IMR-90 (cell line): ENCODE data around the gene IGF2BP1. TPM values are rescaled to one million over a fixed set of nuclear protein-coding genes. Genes with fewer than 3 reads are reported as not detected.

Experiments used
- ATAC-seq: fragments of 200-7000 bp; cut with Tn5 transposase; 2 replicates; pipeline ENCODE4 v1.9.1; 2020; ENCODE audit warnings: low read depth, mild to moderate bottlenecking, moderate library complexity
- BruUV-seq: library from RNA; stranded (reverse); fragments of 400-500 nt; replicated peaks from 2 replicates; lab custom pipeline; 2021; lab: Mats Ljungman, UMichigan
- CTCF ChIA-PET: fragments of 300-600 bp; formaldehyde crosslinking; extraction: SDS; loops from one replicate; lab custom pipeline; 2021; ENCODE audit warnings: antibody characterized with exemption; lab: Yijun Ruan, JAX
- POLR2A ChIA-PET: fragments of 300-600 bp; sonication (Branson Sonifier 250); formaldehyde crosslinking; loops from one replicate; lab custom pipeline; 2022; ENCODE audit warnings: antibody characterized with exemption; ENCODE audit not compliant: unreplicated experiment; lab: Charles Lee
- DNase-seq: peaks from one replicate; pipeline ENCODE4 v3.0.0; 2013
- H2AFZ ChIP-seq: replicated peaks from 2 replicates; pipeline ENCODE3; 2013; ENCODE audit warnings: low read length, mild to moderate bottlenecking; ENCODE audit not compliant: poor library complexity
- H2AK5ac ChIP-seq: 2 replicates; pipeline ENCODE4 v1.6.1; 2013; ENCODE audit warnings: low read depth, low read length, inconsistent platforms
- H2AK9ac ChIP-seq: replicated peaks from 2 replicates; pipeline ENCODE3; 2013; ENCODE audit warnings: mild to moderate bottlenecking, low read depth, low read length, moderate library complexity; ENCODE audit not compliant: poor library complexity
- H2BK120ac ChIP-seq: 2 replicates; pipeline ENCODE4 v1.6.1; 2013; ENCODE audit warnings: low read depth, low read length, inconsistent platforms
- H2BK15ac ChIP-seq: 3 replicates; pipeline ENCODE4 v1.6.1; 2013; ENCODE audit warnings: low read depth, low read length, inconsistent platforms
- H2BK20ac ChIP-seq: 2 replicates; pipeline ENCODE4 v1.6.1; 2013; ENCODE audit warnings: low read depth, mild to moderate bottlenecking, inconsistent platforms, low read length, moderate library complexity
- H2BK5ac ChIP-seq: 2 replicates; pipeline ENCODE4 v1.6.1; 2013; ENCODE audit warnings: mild to moderate bottlenecking, low read depth, low read length, inconsistent platforms; ENCODE audit not compliant: poor library complexity, severe bottlenecking
- H3K14ac ChIP-seq: replicated peaks from 2 replicates; pipeline ENCODE4 v1.6.1; 2013; ENCODE audit warnings: low read depth, low read length, inconsistent platforms
- H3K18ac ChIP-seq: 2 replicates; pipeline ENCODE4 v1.6.1; 2013; ENCODE audit warnings: low read depth, low read length, control low read depth
- H3K23ac ChIP-seq: 2 replicates; pipeline ENCODE4 v1.6.1; 2013; ENCODE audit warnings: low read depth, low read length, inconsistent platforms
- H3K27ac ChIP-seq: 2 replicates; pipeline ENCODE4 v1.5.1; 2013; ENCODE audit warnings: mild to moderate bottlenecking, control low read depth, low read length; ENCODE audit not compliant: insufficient read depth
- H3K27me3 ChIP-seq: 2 replicates; pipeline ENCODE4 v1.6.1; 2013; ENCODE audit warnings: low read length; ENCODE audit not compliant: control insufficient read depth, insufficient read depth
- H3K36me3 ChIP-seq: 2 replicates; pipeline ENCODE4 v1.6.1; 2013; ENCODE audit warnings: low read length, mixed read lengths; ENCODE audit not compliant: control insufficient read depth, insufficient read depth
- H3K4ac ChIP-seq: 2 replicates; pipeline ENCODE4 v1.6.1; 2013; ENCODE audit warnings: low read depth, low read length, inconsistent platforms
- H3K4me1 ChIP-seq: 2 replicates; pipeline ENCODE4 v1.6.1; 2013; ENCODE audit warnings: low read length, mixed read lengths; ENCODE audit not compliant: control insufficient read depth, insufficient read depth
- H3K4me2 ChIP-seq: 2 replicates; pipeline ENCODE4 v1.6.1; 2013; ENCODE audit warnings: low read depth, mild to moderate bottlenecking, control low read depth, low read length, moderate library complexity
- H3K4me3 ChIP-seq: 2 replicates; pipeline ENCODE4 v1.5.1; 2013; ENCODE audit warnings: low read depth, mild to moderate bottlenecking, control low read depth, low read length, moderate library complexity; ENCODE audit not compliant: insufficient read depth
- H3K56ac ChIP-seq: 2 replicates; pipeline ENCODE4 v1.6.1; 2013; ENCODE audit warnings: low read length, inconsistent platforms; ENCODE audit not compliant: insufficient read depth; ENCODE audit errors: extremely low read depth
- H3K79me1 ChIP-seq, 2 experiments: 2 replicates each; pipeline ENCODE4 v1.6.1; 2013; ENCODE audit warnings: low read length in 2 of 2, inconsistent platforms in 1 of 2, low read depth in 1 of 2
- H3K9ac ChIP-seq: 2 replicates; pipeline ENCODE4 v1.6.1; 2013; ENCODE audit warnings: low read depth, low read length, control low read depth
- H3K9me1 ChIP-seq: 2 replicates; pipeline ENCODE4 v1.6.1; 2013; ENCODE audit warnings: low read length, inconsistent platforms; ENCODE audit not compliant: insufficient read depth
- H3K9me3 ChIP-seq: 2 replicates; pipeline ENCODE4 v1.6.1; 2013; ENCODE audit warnings: low read length; ENCODE audit not compliant: control insufficient read depth, insufficient read depth
- H4K20me1 ChIP-seq: 2 replicates; pipeline ENCODE4 v1.6.1; 2013; ENCODE audit warnings: low read length, inconsistent platforms; ENCODE audit not compliant: insufficient read depth
- H4K5ac ChIP-seq: 2 replicates; pipeline ENCODE4 v1.6.1; 2013; ENCODE audit warnings: mild to moderate bottlenecking, low read depth, low read length, control low read depth
- H4K8ac ChIP-seq, 2 experiments: 2 replicates each; pipeline ENCODE4 v1.6.1; 2013; ENCODE audit warnings: low read depth in 2 of 2, low read length in 2 of 2, control low read depth in 1 of 2, inconsistent platforms in 1 of 2
- H4K91ac ChIP-seq: 2 replicates; pipeline ENCODE4 v1.6.1; 2013; ENCODE audit warnings: low read depth, low read length, inconsistent platforms; ENCODE audit not compliant: insufficient read depth
- MXI1 ChIP-seq: IDR thresholded peaks from 2 replicates; pipeline ENCODE4 v1.6.1; 2012; ENCODE audit warnings: low read depth, mild to moderate bottlenecking, low read length, moderate library complexity, borderline replicate concordance
- WGBS, 2 experiments: methylation state at CpG; one replicate each; pipeline versions ENCODE4 v1.1.5 to v1.1.7; 2013; ENCODE audit warnings: missing lambda C conversion rate in 2 of 2; ENCODE audit not compliant: insufficient read length in 1 of 2; ENCODE audit errors: extremely low coverage in 2 of 2; 5-methylcytosine and 5-hydroxymethylcytosine counted together
- dilution Hi-C: fragments of 300-500 bp; cut with HindIII; formaldehyde crosslinking; loops from one replicate; pipeline ENCODE4 v1.14.3; 2018; ENCODE audit warnings: low sequenced_read_pairs; ENCODE audit not compliant: unreplicated experiment
- in situ Hi-C: fragments of 300-500 bp; cut with MboI; formaldehyde crosslinking; loops from 3 replicates; pipeline ENCODE4 v1.14.3; 2019; ENCODE audit warnings: low sequenced_read_pairs, inconsistent platforms, mixed read lengths
- intact Hi-C: fragments of 100-400 bp; cut with micrococcal nuclease; formaldehyde crosslinking; loops from 2 replicates; pipeline ENCODE4 v1.10.0; 2022
- polyA plus RNA-seq, 3 experiments: library from polyadenylated mRNA; depleted of rRNA; stranded (reverse); fragments of >200 nt; gene quantifications; 2 replicates each; pipeline ENCODE4 v1.2.3, GENCODE V29; 2012; ENCODE audit warnings: low replicate concordance in 1 of 3
- total RNA-seq: library from RNA; depleted of rRNA; stranded (reverse); fragments of >200 nt; gene quantifications from 2 replicates; pipeline ENCODE4 v1.2.3, GENCODE V29; 2012

IGF2BP1 gene
- total and polyA plus RNA-seq, 2 of the 4 experiments (the other 2 are of a cell fraction) = 10.2 to 13.1 TPM

DNA sequence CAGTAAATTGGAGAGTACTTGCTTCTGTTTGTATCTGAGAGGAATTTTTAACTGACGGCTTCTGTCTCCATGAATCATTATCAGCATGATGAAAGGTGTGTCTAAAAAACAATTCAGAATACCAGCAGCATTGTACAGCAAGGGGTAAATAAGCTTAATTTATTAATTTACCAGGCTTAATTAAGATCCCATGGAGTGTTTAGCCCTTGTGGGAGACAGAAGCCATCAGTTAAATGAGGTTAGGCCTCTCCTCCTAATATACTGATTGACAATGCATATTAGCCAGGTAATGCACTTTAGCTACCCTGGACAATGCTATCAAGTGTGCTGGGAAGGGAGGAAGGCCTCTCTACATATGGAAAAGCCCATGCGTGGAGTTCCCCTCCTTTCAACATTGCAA lies 53.4 kb downstream of the IGF2BP1 start:
- intact Hi-C loops (no loop called here), dilution Hi-C loops (no loop called here), in situ Hi-C loops (no loop called here)
- Histone ChIP-seq H3K18ac (no peak overlapping the region), H2BK15ac (no peak overlapping the region), H3K14ac (no peak overlapping the region), H3K36me3 (peaks cover 62% of the 10 kb centered on the region), H3K9ac (no peak overlapping the region), H3K4me3 (no peak overlapping the region), H2BK20ac (no peak overlapping the region), H2AK9ac (no peak overlapping the region), H3K4me2 (no peak overlapping the region), H4K20me1 (no peaks in the 10 kb centered on the region), H2BK5ac (no peak overlapping the region), H4K5ac (no peak overlapping the region), H3K23ac (no peak overlapping the region), H3K27me3 (no peaks in the 10 kb centered on the region), H4K8ac (no peak overlapping the region), H3K4me1 (no peaks in the 10 kb centered on the region), H3K27ac (no peak overlapping the region), H2BK120ac (no peak overlapping the region), H3K56ac (no peak overlapping the region), H3K9me3 (no peaks in the 10 kb centered on the region), H4K91ac (no peak overlapping the region), H3K79me1 (peaks cover 11 to 30% of the 10 kb centered on the region in 2 experiments; a peak in 2 of 4 replicates), H3K4ac (no peak overlapping the region), H2AK5ac (no peak overlapping the region), H2AFZ (no peak overlapping the region), H3K9me1 (no peaks in the 10 kb centered on the region; the same call in 1 of the 2 replicates)
- ChIA-PET CTCF (interaction anchor here (0.9 kb wide), 1 partner anchor 18 kb away, joined by 3 read pairs; no protein-coding TSS in a partner anchor), POLR2A (interaction anchor here (0.6 kb wide), 1 partner anchor 47 kb away, joined by 3 read pairs; no protein-coding TSS in a partner anchor)
- no TSS peak for BruUV-seq
- WGBS, 2 experiments = no CpG with 5 or more reads among the region's 2 CpGs
- ATAC-seq = no peak
- no peak for DNase-seq
- no peak for TF ChIP-seq MXI1
